GM21367 (cell line): Measurements from ENCODE around the gene LZTS3.
A peak's percentile ranks its signal among the peaks of the same experiment; 100 is the strongest.
"Not testable (repeated sequence)": the region's sequence is repeated elsewhere in the genome, so short reads cannot be mapped to it uniquely, and the experiment has no call there.

Source experiments
- ATAC-seq: cut with Tn5 transposase; IDR thresholded peaks from one replicate; pipeline ENCODE4 v1.9.1; 2021; ENCODE audit not compliant: unreplicated experiment

The LZTS3 gene

DNA sequence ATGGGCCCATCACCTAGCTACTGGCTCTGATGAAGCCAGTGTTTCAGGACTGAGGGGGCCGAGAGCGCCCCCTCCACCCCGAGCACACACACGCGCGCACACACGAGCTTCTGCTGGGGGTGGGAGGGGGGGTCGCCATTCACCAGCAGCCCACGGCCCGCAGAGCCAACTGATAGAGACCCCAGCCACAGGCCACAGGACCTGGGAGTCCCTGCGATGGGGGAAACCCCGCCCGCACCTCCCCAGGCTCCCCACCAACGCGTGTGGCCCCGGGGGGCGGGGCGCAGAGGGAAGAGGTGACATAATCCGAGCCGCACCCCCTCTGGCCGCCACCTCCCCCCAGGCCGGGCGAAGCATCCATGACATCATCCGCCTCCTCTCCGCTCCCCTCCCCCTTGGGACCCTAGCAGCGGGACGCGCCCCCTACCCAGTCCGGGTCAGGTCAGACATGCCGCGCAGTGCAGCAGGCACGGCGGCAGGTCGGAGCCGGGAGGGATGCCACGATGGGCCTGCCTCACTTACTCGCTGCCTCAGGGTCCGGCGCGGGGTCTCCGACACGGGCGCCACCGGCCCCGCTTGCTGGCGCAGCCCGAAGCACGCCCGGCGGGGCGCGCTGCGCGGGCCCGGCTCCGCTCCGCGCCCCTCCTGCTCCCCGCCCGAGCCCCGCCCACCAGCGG lies at the start of gene LZTS3:
LZTS3 (minus strand) TSS at position 617 of the 677 bp plus-strand sequence. CDS start 6,386 bp downstream, outside the sequence.
- peak; percentile 72 for ATAC-seq

DNA sequence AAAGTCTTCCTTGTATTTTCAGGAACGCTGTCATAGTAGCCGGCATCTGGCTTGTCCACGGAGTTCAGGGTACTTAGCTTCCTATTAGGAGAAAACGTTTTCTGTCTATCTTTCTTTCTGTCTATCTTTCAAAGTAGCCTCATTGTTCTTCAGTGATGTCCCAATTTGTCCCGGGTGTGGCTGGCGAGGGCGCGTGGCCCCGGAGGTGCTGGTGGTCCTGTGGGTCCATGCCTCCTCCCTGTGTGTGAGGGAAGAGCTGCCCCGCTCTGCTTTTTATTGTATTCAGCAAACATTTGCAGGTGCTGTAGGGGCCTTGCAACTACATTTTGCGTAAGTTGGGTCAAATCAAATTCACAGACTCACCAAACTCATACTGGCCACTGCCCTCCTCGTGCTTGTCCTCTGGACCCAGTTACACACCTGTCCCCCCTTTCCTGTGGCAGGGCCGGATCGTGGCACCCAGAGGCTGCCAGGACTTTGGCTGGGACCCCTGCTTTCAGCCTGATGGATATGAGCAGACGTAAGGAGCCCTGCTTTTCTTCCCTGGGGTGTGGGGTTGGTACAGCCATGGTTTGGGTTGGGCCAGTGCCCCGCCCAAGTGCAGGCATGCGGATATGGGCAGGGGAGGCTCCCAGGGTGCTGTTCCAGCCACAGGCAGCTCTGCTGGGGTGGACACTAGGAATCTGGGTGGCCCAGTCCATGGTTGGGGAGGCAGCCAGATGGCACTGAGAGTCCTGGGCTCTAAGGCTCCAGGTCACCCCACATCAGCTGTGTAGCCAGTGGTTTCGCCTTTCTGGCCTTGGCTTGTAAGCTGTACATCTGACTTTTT lies 48.3 kb upstream of the LZTS3 start:
- no peak for ATAC-seq

DNA sequence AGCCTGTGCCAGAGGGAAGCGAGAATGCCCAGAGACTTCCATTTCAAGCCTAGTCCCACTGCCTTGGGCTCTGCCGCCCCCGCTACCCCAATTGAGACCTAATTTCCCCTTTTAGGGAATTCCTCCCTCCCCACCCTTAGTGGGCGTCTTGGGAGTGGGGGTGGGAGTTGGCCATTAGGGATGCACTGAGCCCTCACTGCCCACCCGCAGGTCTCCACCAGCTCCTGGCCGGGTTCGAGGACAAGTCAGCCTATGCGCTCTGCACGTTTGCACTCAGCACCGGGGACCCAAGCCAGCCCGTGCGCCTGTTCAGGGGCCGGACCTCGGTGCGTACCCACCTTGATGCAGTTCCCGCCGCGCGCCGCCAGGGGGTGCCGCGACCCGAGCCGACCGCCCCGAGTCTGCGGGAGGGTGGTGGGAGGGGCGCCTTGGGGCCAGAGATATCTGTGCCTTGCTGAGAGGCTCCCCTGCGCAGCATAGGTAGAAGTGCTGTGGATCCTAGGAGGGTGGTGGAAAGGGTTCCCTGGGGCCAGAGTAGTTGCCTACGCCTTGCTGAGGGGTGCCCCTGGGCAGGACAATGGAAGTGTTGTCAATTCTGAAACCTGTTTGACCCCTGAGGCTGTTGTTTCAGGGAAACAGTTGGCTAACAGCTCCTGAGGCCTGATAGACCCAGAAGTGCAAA lies 45.1 kb upstream of the LZTS3 start:
- no peak for ATAC-seq

DNA sequence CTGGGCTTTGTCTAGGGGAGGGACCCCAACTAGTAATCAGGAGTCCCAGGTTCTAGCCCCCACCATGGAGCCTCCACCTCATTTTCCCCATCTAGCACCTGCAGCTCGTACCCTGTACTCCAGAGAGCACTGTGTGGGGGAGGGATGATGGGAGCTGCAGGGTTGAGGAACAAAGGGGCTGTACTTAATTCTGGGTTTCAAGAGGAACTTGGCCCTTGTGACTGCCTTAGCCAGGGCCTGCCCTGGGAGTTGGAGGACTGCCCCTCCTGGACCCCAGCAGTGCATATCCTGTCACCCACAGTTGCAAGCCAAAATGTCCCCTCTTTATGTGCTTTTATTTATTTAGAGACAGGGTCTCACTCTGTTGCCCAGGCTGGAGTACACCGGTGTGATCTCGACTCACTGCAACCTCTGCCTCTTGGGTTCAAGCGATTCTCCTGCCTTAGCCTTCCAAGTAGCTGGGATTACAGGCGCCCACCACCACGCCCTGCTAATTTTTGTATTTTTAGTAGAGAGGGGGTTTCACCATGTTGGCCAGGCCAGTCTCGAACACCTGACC lies 42.1 kb upstream of the LZTS3 start:
- not testable (repeated sequence) for ATAC-seq

DNA sequence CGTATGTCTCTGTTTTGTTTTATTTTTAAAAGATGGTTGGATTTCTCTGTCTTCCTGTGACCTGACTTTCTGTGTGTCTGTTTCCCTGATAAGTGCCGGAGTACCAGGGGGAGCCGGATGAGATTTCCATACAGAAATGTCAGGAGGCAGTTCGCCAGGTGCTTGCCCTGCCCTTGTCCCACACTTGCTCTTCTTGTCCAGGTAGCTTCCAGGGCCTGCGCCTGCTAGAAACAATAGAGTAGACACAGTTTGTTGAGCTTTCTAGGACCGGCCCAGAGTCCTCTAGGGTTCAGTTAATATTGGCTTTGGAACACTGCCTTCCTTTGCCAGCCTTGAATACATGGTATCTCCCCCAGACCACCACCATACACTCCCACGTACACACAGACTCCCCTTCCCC lies 39.9 kb upstream of the LZTS3 start:
- no peak for ATAC-seq

DNA sequence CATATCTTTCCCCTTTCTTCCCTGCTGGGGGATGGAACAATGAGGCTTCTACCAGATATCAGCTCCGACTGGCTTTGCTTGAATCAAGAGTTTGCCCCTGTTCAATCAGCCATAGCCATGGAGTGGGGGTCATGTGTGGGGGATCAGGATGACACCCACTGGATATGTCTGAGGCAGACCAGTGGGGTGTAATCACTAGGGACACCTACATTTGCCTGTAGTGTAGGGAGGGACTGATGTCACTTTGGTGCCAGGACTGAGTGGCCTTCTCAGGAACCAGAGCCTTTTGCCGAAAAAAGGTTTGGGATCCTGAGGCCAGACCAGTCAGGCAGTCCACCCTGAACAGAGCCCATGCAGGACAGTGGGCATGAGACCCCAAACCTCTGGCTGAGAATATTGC lies 37.0 kb upstream of the LZTS3 start:
- no peak for ATAC-seq

DNA sequence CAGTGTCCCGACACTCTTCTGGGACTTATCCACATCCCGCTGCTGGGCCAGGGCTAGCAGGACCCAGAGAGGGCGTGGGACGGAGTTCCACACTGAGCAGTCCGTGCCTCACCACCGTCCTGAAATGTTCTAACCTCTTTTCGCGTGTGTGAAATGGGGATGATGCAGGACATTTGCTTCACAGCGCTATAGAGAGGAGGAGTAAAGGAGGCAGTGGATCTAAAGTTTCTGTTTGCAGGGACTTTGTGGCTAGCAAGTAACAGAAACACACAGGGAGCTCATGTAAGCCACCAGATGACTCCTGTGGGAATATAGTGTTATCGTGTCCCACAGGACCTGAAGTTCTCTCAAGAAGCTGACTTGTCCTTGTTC lies 36.6 kb upstream of the LZTS3 start:
- ATAC-seq = no peak

DNA sequence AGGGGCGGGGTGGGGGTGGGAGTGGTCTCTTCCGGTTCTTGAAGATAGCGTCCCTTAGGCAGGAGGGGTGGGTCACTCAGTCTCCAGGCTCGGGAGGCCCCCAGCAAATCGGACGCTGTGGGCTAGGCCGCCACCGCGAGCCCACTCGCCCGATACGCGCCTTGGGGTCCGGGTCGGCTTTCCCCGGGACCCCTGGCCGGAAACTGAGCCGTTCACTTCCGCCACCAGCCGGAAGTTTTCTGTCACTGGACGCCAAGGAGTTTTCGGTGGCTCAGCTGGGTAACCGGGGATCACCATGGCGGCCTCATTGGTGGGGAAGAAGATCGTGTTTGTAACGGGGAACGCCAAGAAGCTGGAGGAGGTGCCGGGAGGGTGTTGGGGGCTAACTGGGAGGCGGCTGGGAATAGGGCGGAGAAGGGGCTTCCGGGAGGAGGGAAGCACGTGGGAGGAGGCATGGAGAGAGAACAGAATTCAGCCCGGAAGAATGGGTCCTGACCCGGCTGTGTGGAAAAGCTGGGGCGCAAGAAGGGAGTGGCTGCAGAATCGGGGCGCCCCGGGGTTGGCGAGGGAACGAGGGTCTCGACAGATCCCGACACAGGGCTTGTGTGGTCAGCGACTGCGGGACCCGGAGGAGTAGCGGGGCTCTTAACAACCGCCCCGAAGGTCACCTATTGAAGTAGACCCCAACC lies 36.1 kb upstream of the LZTS3 start, which contains the start of gene ITPA:
ITPA (plus strand) TSS at position 242 of the 689 bp plus-strand sequence; CDS start at position 296, 54 bp downstream.
- ATAC-seq = no peak

DNA sequence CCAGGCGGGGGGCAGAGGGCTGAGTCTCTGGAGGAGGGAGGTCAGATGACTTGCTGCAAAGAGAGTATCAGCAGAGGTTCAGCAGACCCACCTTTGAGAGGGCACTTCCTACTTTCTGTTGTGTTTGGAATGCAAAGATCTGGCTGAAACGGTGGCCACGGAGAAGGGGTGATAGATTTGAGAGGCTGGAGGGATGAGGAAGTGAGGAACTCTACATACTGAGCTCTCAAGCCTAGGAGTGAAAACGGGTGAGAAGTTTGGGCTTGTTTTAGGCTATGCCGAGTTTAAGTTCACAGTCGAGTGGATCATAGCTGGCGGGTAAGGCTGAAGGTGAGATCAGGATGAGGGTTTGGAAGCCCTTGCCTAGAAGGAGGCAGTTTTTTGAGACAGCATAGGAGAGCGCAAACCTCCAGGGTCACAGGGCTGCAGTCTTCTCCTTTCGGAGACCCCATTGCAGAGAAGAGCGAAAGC lies 35.5 kb upstream of the LZTS3 start:
- ATAC-seq = no peak

DNA sequence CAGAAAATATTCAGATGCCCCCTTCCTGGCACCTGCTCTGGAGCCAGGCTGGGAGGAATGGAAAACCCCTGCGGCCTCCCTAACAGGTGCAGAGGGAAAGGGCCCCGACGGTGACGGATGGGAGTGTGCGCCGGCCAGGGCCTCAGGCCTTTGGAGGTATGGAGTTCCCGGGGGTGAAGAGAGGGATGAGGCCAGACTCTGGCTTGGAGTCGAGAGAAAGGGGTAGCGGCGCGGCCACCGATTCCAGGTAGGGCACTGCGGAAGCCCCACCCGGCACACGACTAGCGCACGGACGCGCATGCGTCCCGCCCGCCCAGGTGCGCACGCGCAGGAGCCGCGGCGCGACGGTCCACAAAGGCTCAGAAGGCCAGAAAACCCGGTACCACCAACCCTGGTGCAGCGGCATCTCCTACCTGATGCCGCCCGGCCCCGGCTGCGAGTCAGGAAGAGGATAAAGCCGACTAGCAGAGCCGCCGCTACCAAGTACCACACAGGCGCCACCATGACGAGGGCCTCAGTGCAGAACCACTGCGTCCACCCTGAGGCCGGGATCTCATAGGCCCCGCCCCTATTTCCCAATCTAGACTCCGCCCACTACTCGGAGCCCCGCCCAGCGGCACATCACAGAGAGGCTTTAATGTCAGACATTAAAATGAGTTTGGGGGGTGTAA lies 30.9 kb upstream of the LZTS3 start, which contains the start of gene DDRGK1:
DDRGK1 (minus strand) TSS at position 559 of the 671 bp plus-strand sequence; CDS start at position 504, 55 bp downstream.
- peak; percentile 73 for ATAC-seq

DNA sequence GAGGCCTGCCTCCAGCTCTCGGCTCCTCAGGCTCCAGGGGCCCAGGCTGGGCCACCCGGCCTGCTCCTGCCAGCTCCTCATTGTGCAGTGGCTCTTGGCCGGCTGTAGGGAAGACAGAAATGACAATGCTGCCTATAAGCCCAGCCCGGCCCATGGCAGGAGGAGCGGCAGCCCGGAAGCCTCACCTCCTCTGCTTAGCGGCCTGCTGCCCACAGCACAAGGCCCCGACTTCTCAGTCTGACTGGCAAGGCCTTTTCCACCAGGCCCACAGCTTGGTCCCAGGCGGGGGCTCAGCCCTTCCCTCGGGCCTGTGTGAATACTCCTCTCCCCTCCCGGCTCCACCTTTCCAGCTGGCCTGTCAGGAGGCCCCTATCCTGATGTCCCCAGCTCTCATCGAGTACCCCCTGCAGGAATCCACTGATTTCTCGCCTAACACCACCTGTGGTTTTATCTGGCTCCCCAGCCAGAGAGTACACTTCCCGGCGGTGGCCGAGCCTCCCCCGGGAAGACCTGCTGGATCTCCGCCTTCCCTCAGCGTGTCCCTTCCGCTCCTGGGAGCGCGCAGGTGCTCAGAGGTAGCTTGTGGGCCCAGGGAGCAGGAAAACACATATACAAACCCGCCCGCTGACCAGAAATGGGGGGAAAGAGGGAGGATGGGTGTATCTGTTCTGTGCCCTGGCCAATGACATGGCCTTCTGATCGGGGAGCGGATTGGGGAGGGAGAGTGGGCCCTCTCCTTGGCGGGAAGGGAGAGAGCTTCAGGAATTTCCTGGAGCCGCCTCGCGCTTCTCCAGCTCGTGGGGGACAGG lies 30.2 kb upstream of the LZTS3 start:
- ATAC-seq = no peak

DNA sequence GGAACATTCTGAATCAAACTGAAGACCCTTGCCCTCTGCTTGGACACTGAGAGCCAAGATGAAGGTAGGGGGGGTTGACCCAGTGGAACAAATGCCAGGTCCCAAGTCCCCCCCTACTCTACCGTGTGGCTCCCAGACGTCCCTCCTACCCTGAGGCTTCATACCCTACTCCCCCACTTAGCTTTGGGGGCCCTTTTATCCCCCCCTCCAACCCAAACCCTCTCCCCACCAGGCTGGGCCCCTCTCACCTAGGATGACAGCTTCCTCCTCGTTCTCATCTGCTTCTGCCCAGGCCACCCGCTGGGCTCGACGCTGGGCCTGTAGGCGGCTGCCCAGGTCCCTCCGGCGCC lies 29.6 kb upstream of the LZTS3 start:
- ATAC-seq = no peak

DNA sequence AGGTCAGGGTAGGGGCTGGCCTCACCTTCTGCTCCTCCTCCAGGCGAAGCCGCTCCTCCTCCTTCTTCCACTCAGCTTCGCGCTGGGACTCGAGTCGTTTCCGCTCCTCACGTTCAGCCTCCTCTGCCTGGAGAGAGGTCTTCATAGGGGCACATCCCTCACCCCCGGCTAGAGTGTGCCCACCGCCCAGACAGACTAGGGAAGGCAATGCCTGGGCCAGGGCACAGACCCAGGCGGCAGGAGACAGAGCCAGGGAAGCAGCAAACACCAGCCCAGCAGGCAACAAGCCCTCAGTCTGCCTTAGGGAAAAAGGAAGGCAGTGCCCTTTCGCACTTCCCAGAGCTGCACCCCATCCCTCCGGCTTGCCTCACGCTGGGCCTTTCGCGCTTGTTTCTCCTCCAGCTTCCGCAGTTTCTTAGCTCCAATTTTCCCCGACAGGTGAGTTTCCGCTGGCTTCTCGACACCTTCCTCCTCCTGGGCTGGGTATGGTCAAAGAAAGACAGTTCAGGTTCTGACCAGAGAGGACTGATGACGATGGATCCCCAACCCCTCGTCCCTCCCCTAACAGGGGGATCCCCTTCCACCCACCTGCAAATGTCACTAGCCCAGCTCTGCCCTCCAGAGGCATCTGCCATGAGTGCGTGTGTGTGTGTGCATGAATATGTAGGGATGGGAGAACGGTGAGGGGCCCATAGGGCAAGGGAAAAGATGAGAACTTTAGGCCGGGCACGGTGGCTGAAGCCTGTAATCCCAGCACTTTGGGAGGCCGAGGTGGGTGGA lies 26.8 kb upstream of the LZTS3 start:
- no peak for ATAC-seq

DNA sequence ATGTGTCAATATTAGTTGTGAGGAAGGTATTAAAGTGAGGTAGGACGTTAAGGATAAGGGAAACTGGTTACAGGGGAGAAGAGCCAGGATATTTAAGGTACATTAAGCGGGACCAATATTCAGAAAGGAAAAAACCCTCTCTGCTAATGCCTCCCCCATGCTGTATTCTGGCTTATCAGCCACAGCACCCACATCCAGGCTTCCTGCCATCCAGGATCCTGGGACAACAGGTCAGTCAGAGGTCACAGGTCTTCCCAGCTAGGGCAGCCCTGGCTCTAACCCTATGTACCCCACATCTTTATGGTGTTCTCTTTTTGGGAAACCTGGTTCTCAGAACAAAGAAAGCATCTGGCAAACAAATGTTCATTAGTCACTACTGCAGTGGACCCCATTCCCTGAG lies 25.9 kb upstream of the LZTS3 start:
- ATAC-seq = no peak

DNA sequence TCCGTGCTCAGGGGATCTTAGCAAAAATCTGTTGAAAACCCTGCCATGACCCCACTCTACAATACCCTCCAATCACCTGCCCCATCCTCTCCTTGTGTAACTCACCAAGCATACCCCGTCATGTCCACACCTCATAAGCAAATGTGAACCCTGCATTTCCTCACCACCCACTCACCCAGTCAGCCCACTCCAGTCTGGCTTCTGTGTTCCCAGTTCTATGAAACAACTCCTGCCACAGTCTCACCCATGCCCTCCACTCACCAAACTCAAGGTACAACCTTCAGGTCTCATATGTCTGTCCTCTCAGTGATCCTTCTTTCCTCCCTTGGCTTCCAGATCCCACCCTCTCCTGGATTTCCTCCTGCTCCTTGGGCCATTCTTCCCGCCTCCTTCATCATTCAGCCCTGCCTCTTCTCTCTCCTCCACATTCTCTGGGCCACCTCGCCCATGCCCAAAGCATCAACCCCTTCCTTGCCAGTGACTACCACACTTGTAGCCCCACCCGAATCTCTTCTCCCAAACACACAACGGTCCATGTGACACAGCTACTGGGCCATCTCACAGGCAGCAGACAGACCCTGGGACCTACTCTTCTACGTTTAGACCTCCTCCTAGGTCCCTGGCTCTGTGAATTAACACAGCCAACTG lies 22.4 kb upstream of the LZTS3 start:
- no peak for ATAC-seq

DNA sequence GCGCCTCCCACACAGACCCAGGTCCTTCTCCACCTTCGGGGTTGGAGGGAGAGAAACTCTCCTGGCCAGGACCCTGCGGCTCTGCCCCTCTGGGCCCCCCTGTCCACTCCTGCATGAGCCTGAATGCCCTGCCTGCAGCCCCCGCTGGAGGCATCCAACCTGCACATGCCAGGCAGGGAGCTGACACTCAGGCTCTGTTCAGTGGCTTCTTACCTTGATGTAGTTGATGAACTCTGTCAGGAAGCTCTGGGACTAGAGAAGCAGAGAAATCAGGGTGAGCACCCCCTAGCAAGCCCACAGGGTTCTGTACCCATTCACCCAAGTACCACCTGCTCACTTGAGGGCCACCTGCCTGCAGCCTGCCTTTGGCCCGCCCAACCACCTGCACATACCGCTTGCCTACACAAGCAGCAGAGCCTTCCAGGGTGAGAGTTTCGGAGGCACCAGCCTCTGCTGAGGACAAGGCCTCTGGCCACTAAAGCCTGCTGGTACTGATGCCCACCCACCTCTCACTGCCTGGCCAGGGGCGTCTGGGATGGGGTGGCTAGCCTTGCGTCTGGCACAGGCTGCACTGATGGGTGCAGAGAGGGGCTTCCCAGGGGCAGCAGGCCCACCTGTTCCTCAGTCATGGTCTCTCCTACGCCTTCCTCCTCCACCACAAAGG lies 21.4 kb upstream of the LZTS3 start:
- no peak for ATAC-seq

DNA sequence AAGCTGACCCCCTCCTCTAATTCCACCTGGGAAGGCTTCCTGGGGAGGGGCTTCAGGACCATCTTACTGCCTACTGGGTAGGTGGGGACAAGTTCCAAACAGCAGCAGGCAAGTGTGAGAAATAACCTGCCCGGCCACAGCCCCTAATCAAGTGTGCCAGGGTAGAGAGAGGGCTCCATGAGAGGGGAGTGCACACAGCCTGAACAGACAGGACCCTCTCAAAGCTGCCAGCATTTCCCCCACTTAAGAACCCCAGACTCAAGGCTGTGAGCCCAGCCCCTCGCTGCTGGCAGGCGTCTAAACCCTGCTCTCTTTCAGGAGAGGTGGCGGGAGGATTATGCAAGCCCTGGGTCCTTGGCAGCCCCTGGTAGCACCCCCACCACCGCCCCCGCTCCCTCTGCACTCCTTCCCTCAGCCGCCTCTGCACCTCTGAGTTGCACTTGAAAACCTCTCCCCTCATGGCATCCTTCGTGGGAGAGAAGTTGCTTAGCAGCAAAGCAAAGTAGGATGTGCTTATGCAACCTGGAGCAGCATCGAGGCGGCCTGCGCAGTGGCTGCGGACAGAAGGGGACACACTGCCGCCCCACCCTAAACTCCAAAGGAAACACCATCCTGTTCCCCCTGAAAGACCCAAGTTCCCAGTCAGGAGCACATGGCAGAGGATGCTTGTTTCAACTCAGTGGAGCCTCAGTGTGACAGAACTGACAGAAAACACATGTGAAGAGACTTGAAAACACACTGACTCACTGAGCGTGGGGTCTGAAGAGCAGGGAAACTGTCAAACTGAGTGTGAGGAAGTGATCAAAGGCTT lies 20.7 kb upstream of the LZTS3 start:
- ATAC-seq = no peak
